Skeletal muscle satellite cell (primary cell): Measurements from ENCODE around the gene HMMR.

Experiments used
- H3K27me3 ChIP-seq: 2 replicates; pipeline ENCODE4 v1.7.0; 2013; ENCODE audit warnings: low read length; ENCODE audit not compliant: control insufficient read depth, insufficient read depth
- H3K36me3 ChIP-seq: 2 replicates; pipeline ENCODE4 v1.7.0; 2013; ENCODE audit warnings: mild to moderate bottlenecking, control low read depth, low read length; ENCODE audit not compliant: insufficient read depth
- H3K4me1 ChIP-seq: 2 replicates; pipeline ENCODE4 v1.7.0; 2013; ENCODE audit warnings: low read length; ENCODE audit not compliant: control insufficient read depth, insufficient read depth
- H3K4me2 ChIP-seq: 2 replicates; pipeline ENCODE4 v1.7.0; 2013; ENCODE audit warnings: mild to moderate bottlenecking, low read length
- H3K4me3 ChIP-seq: 2 replicates; pipeline ENCODE4 v1.7.0; 2013; ENCODE audit warnings: low read length
- H3K9ac ChIP-seq: 2 replicates; pipeline ENCODE4 v1.7.0; 2013; ENCODE audit warnings: mild to moderate bottlenecking, low read depth, low read length, moderate library complexity
- H3K9me3 ChIP-seq: replicated peaks from 2 replicates; pipeline ENCODE4 v1.7.0; 2013; ENCODE audit warnings: mild to moderate bottlenecking, control low read depth, low read length

Gene HMMR

DNA sequence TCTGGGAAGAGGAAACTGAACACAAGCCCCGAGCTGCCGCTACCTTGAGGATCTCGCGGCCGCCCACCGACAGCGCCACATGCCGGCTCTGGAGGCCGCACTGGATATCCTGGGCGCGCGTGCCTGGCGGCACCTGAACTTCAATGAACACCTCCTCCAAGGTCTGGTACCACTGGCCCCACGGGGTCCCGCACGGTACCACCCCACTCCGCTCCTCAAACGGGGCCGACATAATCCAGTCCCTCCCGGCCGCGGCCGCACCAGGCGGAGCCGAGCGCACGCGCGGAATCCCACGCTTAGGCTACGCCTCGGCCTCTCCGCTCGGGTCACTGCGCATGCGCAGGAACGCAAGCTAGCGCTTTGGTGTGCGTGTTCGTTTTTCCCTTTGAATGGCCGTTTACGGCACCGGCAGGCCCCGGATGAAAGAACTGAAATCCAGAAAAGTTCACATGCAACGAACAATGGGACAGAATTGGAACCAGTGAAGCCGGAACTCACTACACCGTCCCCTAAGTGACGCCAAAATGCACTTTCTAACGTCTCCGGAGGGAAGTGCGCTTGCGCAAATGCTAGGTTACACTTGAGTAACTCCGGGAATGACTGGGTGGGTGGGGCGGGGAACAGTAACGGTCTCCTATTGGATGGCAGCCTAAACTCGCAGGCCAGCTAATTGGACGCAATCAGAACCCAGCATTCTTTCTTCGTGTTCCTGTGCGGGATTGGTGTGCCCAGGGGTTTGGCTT is 442 bp upstream of the HMMR start, which contains the start of gene NUDCD2:
TSS of gene NUDCD2 (minus strand) at position 284 of the 743 bp plus-strand sequence. CDS start at position 232, 52 bp downstream.
- peak within 1 kb of the TSS; percentile 90 for H3K4me2 ChIP-seq
- peaks cover 26% of the 10 kb centered on the region for H3K4me1 ChIP-seq
- peak within 1 kb of the TSS; percentile 79 for H3K4me3 ChIP-seq
- peak within 1 kb of the TSS; percentile 85 for H3K9ac ChIP-seq
- no peaks in the 10 kb centered on the region for H3K9me3 ChIP-seq
- no peaks in the 10 kb centered on the region for H3K27me3 ChIP-seq
- peaks cover 4% of the 10 kb centered on the region for H3K36me3 ChIP-seq

DNA sequence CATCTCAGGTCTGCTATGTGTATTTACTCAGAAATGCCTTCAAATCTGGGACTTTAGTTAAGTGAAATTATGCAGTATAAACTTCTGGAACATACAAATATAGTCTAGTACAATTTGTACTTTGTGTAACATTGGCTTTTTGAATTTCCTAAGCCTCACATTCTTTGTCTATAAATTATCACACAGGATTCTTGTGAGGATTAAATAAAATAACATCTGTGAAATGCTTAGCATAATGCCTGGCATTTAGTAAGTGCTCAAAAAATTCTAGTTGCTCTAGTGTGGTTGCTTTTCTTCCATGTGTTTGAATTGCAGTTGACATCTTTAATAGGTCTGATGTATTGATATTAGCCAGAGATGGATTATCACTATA is 2.6 kb downstream of the HMMR start:
- Histone ChIP-seq H3K4me3 (no peak overlapping the region), H3K36me3 (peaks cover 2% of the 10 kb centered on the region), H3K9ac (peak overlapping the region; percentile 81), H3K27me3 (no peaks in the 10 kb centered on the region), H3K9me3 (no peaks in the 10 kb centered on the region), H3K4me1 (peaks cover 26% of the 10 kb centered on the region), H3K4me2 (peak overlapping the region; percentile 90)

DNA sequence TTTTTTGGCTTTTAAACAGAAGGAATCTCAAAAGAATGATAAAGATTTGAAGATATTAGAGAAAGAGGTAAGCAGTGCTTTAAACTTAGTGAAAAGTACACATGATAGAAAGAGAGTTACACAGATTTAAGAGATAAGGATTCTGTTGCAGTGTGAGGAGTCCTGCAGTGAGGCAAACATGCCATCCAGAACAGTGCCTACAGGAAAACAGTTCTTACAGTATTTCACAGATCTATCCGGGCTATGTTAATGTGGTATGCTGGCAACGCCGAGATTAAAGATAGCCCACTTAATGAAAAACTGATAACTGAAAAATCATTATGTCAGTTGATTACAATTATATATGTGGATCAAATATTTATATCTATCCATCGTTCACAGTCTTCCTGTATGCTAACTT is 7.2 kb downstream of the HMMR start:
- Histone ChIP-seq H3K27me3 (no peaks in the 10 kb centered on the region), H3K9me3 (no peaks in the 10 kb centered on the region), H3K9ac (no peak overlapping the region), H3K4me1 (peaks cover 11% of the 10 kb centered on the region), H3K36me3 (peaks cover 10% of the 10 kb centered on the region), H3K4me3 (no peak overlapping the region), H3K4me2 (no peak overlapping the region)

DNA sequence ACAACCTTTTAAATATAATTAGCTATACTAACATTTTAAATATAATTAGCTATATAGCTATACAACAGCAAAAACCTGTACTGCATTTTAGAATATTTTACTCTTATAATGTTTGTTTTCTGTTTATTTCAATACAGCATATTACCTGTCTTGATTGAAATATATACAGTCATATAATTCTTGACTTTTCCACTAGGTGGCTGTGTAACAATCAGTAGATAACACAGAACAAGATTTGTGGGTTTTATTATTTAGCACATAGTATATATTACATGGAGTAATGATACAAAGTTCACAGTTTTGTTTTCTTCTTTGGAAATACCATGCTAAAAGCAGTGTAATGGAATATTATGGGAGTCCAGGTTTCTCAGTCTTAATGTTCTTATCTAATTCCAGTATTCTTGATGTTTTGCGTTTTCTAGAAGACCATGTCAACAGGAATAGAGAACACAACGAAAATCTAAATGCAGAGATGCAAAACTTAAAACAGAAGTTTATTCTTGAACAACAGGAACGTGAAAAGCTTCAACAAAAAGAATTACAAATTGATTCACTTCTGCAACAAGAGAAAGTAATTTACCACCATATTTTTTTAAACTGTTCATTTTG is 13.3 kb downstream of the HMMR start:
- H3K4me2 ChIP-seq: no peak overlapping the region
- no peak overlapping the region for H3K4me3 ChIP-seq
- H3K27me3 ChIP-seq: no peaks in the 10 kb centered on the region
- no peak overlapping the region for H3K9ac ChIP-seq
- peaks cover 19% of the 10 kb centered on the region for H3K36me3 ChIP-seq
- H3K4me1 ChIP-seq: peaks cover 9% of the 10 kb centered on the region
- no peaks in the 10 kb centered on the region for H3K9me3 ChIP-seq

DNA sequence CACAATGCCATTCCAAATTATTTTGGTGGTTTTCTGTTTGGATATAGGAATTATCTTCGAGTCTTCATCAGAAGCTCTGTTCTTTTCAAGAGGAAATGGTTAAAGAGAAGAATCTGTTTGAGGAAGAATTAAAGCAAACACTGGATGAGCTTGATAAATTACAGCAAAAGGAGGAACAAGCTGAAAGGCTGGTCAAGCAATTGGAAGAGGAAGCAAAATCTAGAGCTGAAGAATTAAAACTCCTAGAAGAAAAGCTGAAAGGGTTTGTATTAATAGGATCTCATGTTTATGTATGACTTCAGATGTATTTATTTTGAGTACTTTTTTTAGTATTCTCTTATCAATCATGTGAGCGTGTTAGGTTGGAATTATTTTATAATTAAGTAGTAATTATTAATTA is 15.0 kb downstream of the HMMR start:
- Histone ChIP-seq H3K36me3 (peaks cover 32% of the 10 kb centered on the region), H3K4me1 (peaks cover 13% of the 10 kb centered on the region), H3K9me3 (no peaks in the 10 kb centered on the region)

DNA sequence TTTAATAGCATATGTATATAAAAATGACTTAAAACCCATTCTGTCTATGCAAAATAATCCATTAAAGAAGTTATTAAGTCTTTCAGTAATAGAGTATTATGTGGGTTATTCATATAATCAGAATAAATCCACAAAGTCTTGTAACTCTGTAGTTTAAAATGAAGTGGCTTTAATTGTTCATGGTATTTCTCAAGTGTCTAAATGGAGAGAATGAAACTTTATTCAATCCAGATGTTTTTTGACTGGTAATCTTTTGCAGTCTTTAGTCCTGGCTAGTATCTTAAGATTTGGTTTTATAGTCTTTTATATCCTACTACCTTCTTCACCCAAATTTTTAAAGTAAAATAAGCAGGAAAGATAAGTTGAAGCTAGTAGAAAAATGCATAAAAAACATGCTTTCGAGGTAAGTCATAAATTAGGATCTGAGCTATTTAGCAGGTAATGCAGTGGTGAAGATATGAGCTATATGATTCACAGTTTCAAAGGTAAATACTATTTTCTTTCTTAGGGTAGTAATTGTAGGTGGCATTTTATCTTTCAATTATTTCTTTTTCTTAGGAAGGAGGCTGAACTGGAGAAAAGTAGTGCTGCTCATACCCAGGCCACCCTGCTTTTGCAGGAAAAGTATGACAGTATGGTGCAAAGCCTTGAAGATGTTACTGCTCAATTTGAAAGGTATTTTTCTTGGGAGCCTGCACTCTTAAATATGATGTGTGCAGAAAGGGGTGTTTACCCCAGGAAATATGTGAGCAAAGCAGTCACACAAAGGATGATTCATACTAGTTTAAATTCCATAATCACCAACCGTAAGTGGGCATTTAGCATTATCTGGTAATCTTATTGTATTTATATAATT is 17.9 kb downstream of the HMMR start:
- Histone ChIP-seq H3K27me3 (no peaks in the 10 kb centered on the region), H3K4me2 (no peak overlapping the region), H3K4me1 (peaks cover 13% of the 10 kb centered on the region), H3K9ac (no peak overlapping the region), H3K36me3 (peaks cover 28% of the 10 kb centered on the region), H3K4me3 (no peak overlapping the region), H3K9me3 (no peaks in the 10 kb centered on the region)

More for the DNA sequence above, 15.0 kb downstream of the HMMR start:
- Histone ChIP-seq H3K4me3 (no peak overlapping the region), H3K27me3 (no peaks in the 10 kb centered on the region), H3K9ac (no peak overlapping the region), H3K4me2 (no peak overlapping the region)

DNA sequence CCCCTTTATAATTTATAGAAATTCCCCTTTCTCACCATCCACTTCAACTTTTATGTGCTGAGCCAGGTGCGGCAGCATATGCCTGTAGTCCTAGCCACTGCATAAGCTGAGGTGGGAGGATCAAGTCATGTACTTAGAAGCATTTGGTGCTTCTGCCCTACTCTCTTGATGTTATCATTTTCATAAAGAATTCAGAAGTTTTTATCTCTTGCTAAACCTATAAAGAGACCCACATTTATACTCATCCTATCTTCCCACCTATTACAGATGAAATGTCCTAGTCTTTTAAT is 18.5 kb downstream of the HMMR start:
- H3K9me3 ChIP-seq: no peaks in the 10 kb centered on the region
- H3K4me1 ChIP-seq: peaks cover 13% of the 10 kb centered on the region
- no peak overlapping the region for H3K4me3 ChIP-seq
- H3K36me3 ChIP-seq: peaks cover 26% of the 10 kb centered on the region
- H3K9ac ChIP-seq: no peak overlapping the region
- no peaks in the 10 kb centered on the region for H3K27me3 ChIP-seq
- H3K4me2 ChIP-seq: no peak overlapping the region

DNA sequence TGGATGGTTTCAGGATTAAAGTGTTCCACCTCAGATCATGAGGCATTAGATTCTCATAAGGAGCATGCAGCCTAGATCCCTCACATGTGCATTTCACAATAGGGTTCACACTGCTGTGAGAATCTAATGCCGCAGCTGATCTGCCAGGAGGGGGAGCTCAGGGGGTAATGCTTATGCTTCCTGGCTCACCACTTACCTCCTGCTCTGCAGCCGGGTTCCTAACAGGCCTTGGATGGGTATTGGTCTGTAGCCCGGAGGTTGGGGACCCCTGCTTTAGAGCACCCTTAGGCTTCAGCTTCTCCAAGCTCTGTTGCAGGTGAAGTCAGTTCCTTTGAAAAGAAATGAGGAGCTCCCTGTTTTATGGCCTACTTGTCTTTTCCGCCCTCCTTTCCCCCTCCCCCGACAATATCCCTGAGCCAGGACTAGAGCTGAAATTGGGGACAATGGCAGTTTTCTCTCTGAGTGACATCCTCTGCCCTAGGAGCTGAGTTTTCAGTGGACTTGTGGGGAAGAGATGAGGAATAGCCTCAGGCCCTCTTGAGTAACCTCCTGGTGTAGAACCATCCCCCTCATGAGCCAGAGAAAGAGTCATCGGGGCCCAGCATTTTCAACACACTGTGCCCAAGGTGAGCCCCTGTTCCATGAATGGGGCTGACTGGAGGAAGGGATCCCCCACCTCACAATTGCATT is 28.8 kb downstream of the HMMR start:
- H3K4me2 ChIP-seq: no peak overlapping the region
- H3K9me3 ChIP-seq: no peaks in the 10 kb centered on the region
- peaks cover 16% of the 10 kb centered on the region for H3K36me3 ChIP-seq

DNA sequence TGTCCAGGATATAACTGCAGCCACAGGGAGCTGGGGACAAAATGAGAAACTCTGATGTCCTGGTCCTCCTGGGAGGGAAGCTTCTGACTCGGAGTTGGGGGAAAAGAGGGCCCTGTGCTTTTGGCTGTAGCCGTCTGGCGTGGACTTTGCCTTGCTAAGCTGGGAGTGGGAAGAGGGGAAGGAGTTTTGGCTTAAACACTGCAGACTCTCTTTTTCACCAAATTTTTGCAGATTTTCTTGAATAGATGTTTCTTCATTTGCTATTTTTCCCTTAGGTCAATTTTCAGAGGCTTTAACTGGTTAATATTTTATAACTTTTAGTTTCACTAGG is 29.3 kb downstream of the HMMR start:
- Histone ChIP-seq H3K36me3 (peaks cover 12% of the 10 kb centered on the region), H3K9me3 (no peaks in the 10 kb centered on the region)

More for the DNA sequence above, 28.8 kb downstream of the HMMR start:
- Histone ChIP-seq H3K9ac (no peak overlapping the region), H3K27me3 (no peaks in the 10 kb centered on the region), H3K4me1 (no peaks in the 10 kb centered on the region), H3K4me3 (no peak overlapping the region)

DNA sequence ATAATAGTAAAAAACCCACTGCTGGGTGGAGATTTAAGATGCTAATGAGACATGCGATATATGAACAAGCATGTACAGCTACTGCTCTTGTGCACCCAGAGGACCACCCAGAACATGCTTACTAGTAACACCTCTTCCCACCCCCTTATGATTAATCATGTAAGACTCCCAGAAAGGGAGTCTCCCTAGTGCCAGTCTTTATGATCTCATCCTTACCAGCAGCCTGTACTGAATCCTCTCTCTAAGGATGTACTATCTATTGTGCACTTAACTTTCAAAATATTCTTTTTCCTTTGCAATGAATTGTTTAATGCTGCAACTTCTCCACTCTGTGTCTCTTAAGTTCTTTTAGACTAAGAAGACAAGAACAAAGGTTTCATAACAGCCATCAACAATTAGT is 35.9 kb downstream of the HMMR start:
- H3K4me3 ChIP-seq: no peak overlapping the region
- H3K36me3 ChIP-seq: peaks cover 6% of the 10 kb centered on the region
- no peak overlapping the region for H3K4me2 ChIP-seq
- H3K27me3 ChIP-seq: no peaks in the 10 kb centered on the region
- H3K9ac ChIP-seq: no peak overlapping the region
- peaks cover 6% of the 10 kb centered on the region for H3K4me1 ChIP-seq
- H3K9me3 ChIP-seq: no peaks in the 10 kb centered on the region

More for the DNA sequence above, 29.3 kb downstream of the HMMR start:
- no peak overlapping the region for H3K4me2 ChIP-seq
- no peaks in the 10 kb centered on the region for H3K27me3 ChIP-seq
- H3K4me1 ChIP-seq: no peaks in the 10 kb centered on the region
- H3K4me3 ChIP-seq: no peak overlapping the region
- H3K9ac ChIP-seq: no peak overlapping the region

DNA sequence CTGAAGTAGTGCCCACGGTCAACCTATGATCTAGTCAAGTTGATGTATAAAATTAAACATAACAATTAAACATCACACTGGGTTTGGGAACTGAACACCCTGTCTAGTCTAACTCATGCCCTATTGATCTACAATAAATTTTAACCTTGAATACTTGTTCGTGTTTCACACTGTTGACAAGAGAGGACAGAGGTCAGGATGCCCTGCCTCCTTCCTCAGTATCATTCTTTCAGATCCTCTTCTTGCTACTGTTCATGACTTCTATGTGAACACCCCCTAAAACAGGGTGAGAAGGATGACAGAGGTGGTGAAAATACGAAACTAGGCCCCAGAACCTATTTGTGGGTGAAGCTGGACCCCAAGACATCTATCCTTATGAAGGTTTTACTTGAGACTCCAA is 36.9 kb downstream of the HMMR start:
- H3K27me3 ChIP-seq: no peaks in the 10 kb centered on the region
- no peak overlapping the region for H3K9ac ChIP-seq
- H3K36me3 ChIP-seq: peaks cover 5% of the 10 kb centered on the region
- H3K9me3 ChIP-seq: no peaks in the 10 kb centered on the region
- H3K4me1 ChIP-seq: peaks cover 8% of the 10 kb centered on the region
- no peak overlapping the region for H3K4me2 ChIP-seq
- no peak overlapping the region for H3K4me3 ChIP-seq
